GM21825 (cell line): Measurements from ENCODE around the gene ITGBL1.

ENCODE experiments used
- ATAC-seq: cut with Tn5 transposase; IDR thresholded peaks from one replicate; pipeline ENCODE4 v1.9.1; 2021; ENCODE audit warnings: mild to moderate bottlenecking, moderate library complexity; ENCODE audit not compliant: unreplicated experiment

ITGBL1 gene

GRCh38 chr13:101736566-101736965 lies 284.1 kb downstream of the ITGBL1 start:
- no peak for ATAC-seq

DNA sequence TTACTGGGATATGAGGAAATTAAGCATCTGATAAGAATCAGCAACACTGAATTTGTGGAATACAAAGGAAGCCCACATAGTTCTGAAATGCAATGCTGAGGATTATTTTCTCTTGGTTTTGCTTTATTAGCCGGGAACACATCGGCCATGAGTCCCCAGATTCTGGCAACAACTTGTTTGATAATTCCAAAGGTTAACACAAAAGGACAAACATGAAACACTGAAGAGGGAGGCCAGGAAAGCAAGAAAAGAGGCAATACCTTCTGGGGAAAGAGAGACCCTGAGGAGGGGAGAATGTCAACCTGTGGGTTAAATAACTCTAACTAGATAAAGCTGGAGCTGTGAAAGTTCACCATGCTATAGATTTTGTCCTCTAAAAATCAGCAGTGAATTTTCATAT lies 285.9 kb downstream of the ITGBL1 start:
- ATAC-seq = no peak

GRCh38 chr13:101739382-101740178 lies 287.1 kb downstream of the ITGBL1 start:
- ATAC-seq = peak; percentile 97

GRCh38 chr13:101746513-101746912 lies 294.0 kb downstream of the ITGBL1 start:
- ATAC-seq = no peak

- no peak for ATAC-seq
Measured at GRCh38 chr13:101747039-101747438, 294.6 kb downstream of the ITGBL1 start.

DNA sequence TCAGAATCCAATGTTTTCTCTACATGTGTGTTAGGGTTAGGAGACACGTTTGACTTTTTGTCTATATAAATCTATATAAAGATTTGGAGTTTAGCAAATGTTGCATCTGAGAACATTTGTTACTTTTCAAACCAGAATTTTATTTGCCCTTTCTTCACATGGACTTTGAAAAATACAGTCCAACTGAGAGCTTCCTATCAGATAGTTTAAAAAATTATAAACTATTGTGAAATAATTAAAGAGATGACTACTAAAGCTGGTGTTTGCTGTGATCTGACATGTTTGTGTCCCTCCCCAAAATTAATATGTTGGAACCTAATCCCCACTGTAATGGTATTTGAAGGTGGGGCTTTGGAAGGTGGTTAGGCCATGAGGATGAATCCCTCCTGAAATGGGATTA lies 297.1 kb downstream of the ITGBL1 start:
- no peak for ATAC-seq

GRCh38 chr13:101751488-101751887 lies 299.0 kb downstream of the ITGBL1 start:
- ATAC-seq = no peak

DNA sequence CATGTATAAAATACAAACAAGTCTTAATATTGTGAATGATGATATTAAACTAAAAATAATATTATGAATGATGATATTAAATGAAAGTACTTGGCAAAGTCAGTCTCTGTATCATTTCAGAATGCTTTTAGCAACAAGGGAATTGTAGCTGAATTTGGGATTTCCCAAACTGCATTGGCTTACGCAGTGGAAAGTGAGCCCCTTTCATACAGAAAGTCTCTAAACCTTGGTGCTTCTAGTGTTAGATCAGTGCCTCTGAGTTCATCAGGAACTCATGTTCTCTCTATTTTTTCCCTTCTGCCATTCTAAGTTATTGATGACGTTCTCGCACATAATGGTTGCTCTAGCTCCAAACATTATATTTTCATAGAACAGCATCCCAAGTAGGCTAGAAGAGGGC lies 300.0 kb downstream of the ITGBL1 start:
- no peak for ATAC-seq

DNA sequence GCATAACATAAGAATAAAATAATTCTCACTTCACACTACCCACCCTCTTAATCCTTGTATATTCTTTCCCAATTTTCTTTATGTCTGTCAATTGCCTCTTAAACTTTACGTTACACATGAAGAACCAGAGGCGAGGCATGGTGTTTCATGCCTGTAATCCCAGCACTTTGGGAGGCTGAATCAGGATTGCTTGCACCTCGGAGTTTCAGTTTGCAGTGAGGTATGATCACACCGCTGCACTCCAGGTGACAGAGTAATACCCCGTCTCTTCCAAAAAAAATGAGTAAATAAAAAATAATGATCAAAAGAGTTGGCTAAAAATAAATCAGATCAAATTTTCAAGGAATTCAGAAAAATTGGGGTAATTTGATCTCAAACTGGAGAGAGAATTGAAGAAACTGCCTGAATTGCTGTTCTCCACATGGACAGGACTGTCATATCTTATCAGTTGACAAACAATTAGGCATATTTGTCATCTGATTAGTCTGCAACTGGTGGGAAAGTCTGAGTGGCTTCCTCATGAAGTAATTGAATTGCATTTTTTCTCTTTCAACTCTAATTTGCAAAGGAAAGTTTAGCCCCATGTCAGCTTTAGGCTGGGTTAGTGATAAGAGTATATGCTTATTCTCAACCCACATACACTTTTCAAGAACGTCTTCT lies 302.9 kb downstream of the ITGBL1 start:
- ATAC-seq = no peak

DNA sequence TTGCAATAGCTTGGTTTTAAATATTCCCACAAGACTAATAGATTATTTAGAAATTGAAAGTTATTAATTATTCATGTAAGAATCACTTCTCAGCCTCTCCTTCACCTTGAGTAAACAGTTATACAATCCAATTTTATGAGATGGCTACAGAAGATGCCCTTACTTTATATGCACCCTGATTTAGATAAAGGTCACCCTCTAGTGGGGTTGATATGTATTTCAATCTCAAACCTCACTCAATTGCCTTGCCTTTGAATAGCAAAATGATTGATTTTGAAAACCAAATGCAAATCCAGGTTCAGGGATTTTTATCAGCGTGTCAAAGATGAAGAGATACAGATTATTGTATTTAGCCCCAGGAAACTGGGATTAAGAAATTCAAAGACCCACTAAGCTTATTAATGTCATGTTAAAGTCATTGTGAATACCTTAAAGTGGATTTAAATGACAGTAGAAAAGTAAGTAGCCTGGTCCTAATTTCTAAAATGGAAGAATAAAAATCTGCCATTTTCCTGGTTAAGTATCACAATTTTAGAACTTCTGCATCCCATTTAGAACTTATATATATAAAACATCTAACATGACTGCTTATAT lies 305.1 kb downstream of the ITGBL1 start:
- peak; percentile 89 for ATAC-seq

GRCh38 chr13:101763191-101763590 lies 310.7 kb downstream of the ITGBL1 start:
- ATAC-seq = no peak
